Measurements from ENCODE around the gene CYFIP1. TPM values are rescaled to one million over a fixed set of nuclear protein-coding genes. Genes with fewer than 3 reads are reported as not detected.

CYFIP1 gene
- total and polyA plus RNA-seq, 7 experiments from 2014 or later = 0.40 to 37.8 (median 10.0) TPM

DNA sequence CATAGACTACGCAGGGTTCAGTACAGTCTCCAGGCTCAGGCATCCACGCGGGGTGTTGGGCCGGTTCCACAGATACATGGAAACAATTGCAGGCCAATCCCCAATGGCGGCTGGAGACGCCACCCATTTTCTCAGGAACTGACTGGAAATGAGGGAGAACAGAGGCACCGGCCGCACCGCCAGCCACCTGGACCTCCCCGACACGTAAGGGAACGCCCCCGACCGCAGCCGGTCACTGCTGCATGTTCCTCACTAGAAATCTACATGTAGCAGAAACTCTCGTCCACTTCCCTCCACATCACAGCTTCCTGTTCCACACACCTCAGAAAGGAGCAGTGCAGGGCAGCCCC is 29.2 kb downstream of the CYFIP1 start:
- POLR2A ChIA-PET = no interaction called here
- CTCF ChIA-PET = no interaction called here
- intact Hi-C loops (cut with micrococcal nuclease) = no loop called here
- Histone ChIP-seq H3K4me1 (ENCODE audit: control insufficient read depth in 2 of 2, insufficient read depth in 2 of 2, low read length in 2 of 2) (no peaks in the 10 kb centered on the region), H3K27me3 (ENCODE audit: control insufficient read depth in 2 of 2, insufficient read depth in 2 of 2, low read length in 2 of 2) (no peaks in the 10 kb centered on the region), H3K27ac (ENCODE audit: low read depth, low read length) (no peak overlapping the region), H3K36me3 (ENCODE audit: control insufficient read depth in 2 of 3, insufficient read depth in 3 of 3, low read length in 3 of 3) (no peaks in the 10 kb centered on the region), H3K9me3 (ENCODE audit: control insufficient read depth in 2 of 3, low read length in 3 of 3) (no peaks in the 10 kb centered on the region), H3K4me3 (ENCODE audit: low read length) (no peak overlapping the region)
- DNase-seq (no peak), ATAC-seq (no peak)
- Mint-ChIP-seq H3K4me3 (no peak overlapping the region), H3K27ac (no peak overlapping the region), H3K36me3 (peaks cover 0 to 4% (median 0%) of the 10 kb centered on the region in 5 donors), H3K27me3 (peaks cover 0 to 15% (median 4%) of the 10 kb centered on the region in 5 donors), H3K9me3 (no peaks in the 10 kb centered on the region), H3K4me1 (peaks cover 5 to 18% (median 13%) of the 10 kb centered on the region in 7 donors)

GRCh38 chr15:22950256-22950990 is 29.7 kb downstream of the CYFIP1 start:
- intact Hi-C loops (cut with micrococcal nuclease) = no loop called here
- H3K36me3 Mint-ChIP-seq = peaks cover 0 to 4% (median 0%) of the 10 kb centered on the region in 5 donors
- Histone ChIP-seq H3K4me1 (ENCODE audit: control insufficient read depth in 2 of 2, insufficient read depth in 2 of 2, low read length in 2 of 2) (no peaks in the 10 kb centered on the region), H3K27me3 (ENCODE audit: control insufficient read depth in 2 of 2, insufficient read depth in 2 of 2, low read length in 2 of 2) (no peaks in the 10 kb centered on the region), H3K9me3 (ENCODE audit: control insufficient read depth in 2 of 3, low read length in 3 of 3) (no peaks in the 10 kb centered on the region), H3K36me3 (ENCODE audit: control insufficient read depth in 2 of 3, insufficient read depth in 3 of 3, low read length in 3 of 3) (no peaks in the 10 kb centered on the region), H3K27ac (ENCODE audit: low read depth, low read length) (no peak overlapping the region), H3K4me3 (ENCODE audit: low read length) (no peak overlapping the region)
- H3K4me1 Mint-ChIP-seq = peaks cover 5 to 18% (median 13%) of the 10 kb centered on the region in 7 donors
- no peaks in the 10 kb centered on the region for H3K9me3 Mint-ChIP-seq
- no peak overlapping the region for H3K4me3 Mint-ChIP-seq
- CTCF ChIA-PET = no interaction called here
- DNase-seq = no peak
- H3K27me3 Mint-ChIP-seq = peaks cover 0 to 15% (median 4%) of the 10 kb centered on the region in 5 donors
- POLR2A ChIA-PET = no interaction called here
- peak overlapping the region in 1 of 9 donors; percentile 20 for H3K27ac Mint-ChIP-seq
- ATAC-seq = no peak

- Mint-ChIP-seq H3K9me3 (no peaks in the 10 kb centered on the region), H3K36me3 (peaks cover 0 to 4% (median 0%) of the 10 kb centered on the region in 5 donors), H3K27ac (peak overlapping the region in 1 of 9 donors; percentile 11), H3K27me3 (peaks cover 0 to 15% (median 4%) of the 10 kb centered on the region in 5 donors), H3K4me3 (peak overlapping the region in 7 of 10 donors; percentile 6 to 85 (median 38)), H3K4me1 (peaks cover 5 to 18% (median 13%) of the 10 kb centered on the region in 7 donors)
- POLR2A ChIA-PET = no interaction called here
- Histone ChIP-seq H3K27me3 (ENCODE audit: control insufficient read depth in 2 of 2, insufficient read depth in 2 of 2, low read length in 2 of 2) (no peaks in the 10 kb centered on the region), H3K36me3 (ENCODE audit: control insufficient read depth in 2 of 3, insufficient read depth in 3 of 3, low read length in 3 of 3) (no peaks in the 10 kb centered on the region), H3K9me3 (ENCODE audit: control insufficient read depth in 2 of 3, low read length in 3 of 3) (no peaks in the 10 kb centered on the region), H3K4me1 (ENCODE audit: control insufficient read depth in 2 of 2, insufficient read depth in 2 of 2, low read length in 2 of 2) (no peaks in the 10 kb centered on the region), H3K27ac (ENCODE audit: low read depth, low read length) (no peak overlapping the region), H3K4me3 (ENCODE audit: low read length) (no peak overlapping the region)
- DNase-seq (no peak), ATAC-seq (no peak)
- intact Hi-C loops (cut with micrococcal nuclease) = no loop called here
- CTCF ChIA-PET = no interaction called here
These were observed 31.1 kb downstream of the CYFIP1 start for GRCh38 chr15:22949074-22949547.

DNA sequence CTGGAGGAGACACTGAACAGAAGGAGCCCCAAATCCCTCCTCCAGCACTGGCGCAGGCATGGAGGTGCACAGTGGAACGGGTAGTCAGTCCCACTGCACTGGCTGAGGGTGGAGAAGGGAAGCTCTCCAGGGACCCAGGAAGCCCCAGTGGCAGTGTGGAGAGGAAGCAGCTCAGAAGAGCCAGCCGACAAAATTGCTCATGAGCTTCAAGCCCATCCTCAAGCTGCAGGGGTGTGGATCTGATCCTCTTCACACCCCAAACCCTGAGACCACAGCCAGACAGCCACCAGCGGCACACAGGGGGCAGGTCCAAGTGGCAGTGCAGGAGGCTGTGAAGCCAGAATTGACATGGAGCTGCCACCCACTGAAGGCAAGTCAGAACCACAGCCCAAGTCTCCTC is 32.1 kb downstream of the CYFIP1 start:
- H3K4me1 Mint-ChIP-seq = peaks cover 5 to 18% (median 13%) of the 10 kb centered on the region in 7 donors
- Histone ChIP-seq H3K27me3 (ENCODE audit: control insufficient read depth in 2 of 2, insufficient read depth in 2 of 2, low read length in 2 of 2) (no peaks in the 10 kb centered on the region), H3K9me3 (ENCODE audit: control insufficient read depth in 2 of 3, low read length in 3 of 3) (no peaks in the 10 kb centered on the region), H3K4me3 (ENCODE audit: low read length) (no peak overlapping the region), H3K4me1 (ENCODE audit: control insufficient read depth in 2 of 2, insufficient read depth in 2 of 2, low read length in 2 of 2) (no peaks in the 10 kb centered on the region), H3K36me3 (ENCODE audit: control insufficient read depth in 2 of 3, insufficient read depth in 3 of 3, low read length in 3 of 3) (no peaks in the 10 kb centered on the region), H3K27ac (ENCODE audit: low read depth, low read length) (no peak overlapping the region)
- H3K36me3 Mint-ChIP-seq = peaks cover 0 to 5% (median 0%) of the 10 kb centered on the region in 5 donors
- H3K27ac Mint-ChIP-seq = no peak overlapping the region
- ChIA-PET POLR2A (no interaction called here), CTCF (no interaction called here)
- ATAC-seq (no peak), DNase-seq (no peak)
- intact Hi-C loops (cut with micrococcal nuclease) = no loop called here
- peak overlapping the region in 1 of 10 donors; percentile 65 for H3K4me3 Mint-ChIP-seq
- peaks cover 0 to 15% (median 4%) of the 10 kb centered on the region in 5 donors for H3K27me3 Mint-ChIP-seq
- H3K9me3 Mint-ChIP-seq = no peaks in the 10 kb centered on the region

DNA sequence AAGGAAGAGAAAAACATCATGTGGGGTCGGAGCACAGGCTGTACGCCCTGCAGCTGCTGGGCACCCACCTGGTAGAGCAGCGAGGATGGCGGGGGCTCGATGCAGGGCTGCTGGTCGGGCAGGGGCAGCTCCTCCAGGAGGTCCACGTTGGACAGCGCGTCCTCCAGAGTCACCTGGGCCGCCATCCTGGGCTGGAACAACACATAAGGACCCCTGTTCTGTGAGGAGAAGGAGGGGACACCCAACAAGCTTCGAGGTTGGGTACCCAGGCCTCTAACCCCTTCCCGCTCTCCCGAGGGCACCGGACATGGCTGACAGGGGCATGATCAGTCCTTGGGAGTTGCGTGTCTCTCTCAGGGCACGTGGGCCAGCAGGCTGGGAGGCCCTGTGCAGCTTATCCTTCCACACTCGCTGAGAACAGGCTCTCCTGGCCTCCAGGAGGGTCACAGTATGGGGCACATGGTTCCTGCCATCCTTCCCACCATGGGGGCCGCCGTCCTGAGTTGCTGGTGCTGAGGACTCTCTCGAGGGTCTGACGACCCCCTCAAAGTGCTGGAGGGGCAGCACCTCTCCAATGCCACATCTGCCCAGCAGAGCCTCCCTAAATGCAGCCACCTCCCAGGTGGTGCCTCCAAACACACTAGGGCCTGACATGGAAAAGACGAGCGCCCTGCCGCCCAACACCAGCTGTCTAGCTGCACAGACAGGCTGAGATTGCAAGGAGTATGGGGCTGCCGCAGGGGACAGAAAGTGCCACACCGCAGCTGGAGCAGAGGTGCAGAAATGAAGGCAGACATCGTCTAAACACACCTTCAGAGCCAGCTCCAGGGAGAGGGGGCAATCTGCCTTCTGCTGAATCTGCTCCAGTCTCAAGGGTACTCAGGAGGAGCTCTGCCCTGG is 32.8 kb downstream of the CYFIP1 start:
- ATAC-seq (no peak), DNase-seq (no peak)
- H3K4me3 ChIP-seq (ENCODE audit: low read length) = no peak overlapping the region
- Mint-ChIP-seq H3K27ac (no peak overlapping the region), H3K9me3 (no peaks in the 10 kb centered on the region), H3K27me3 (peaks cover 0 to 15% (median 4%) of the 10 kb centered on the region in 5 donors), H3K4me3 (no peak overlapping the region), H3K4me1 (peaks cover 5 to 18% (median 13%) of the 10 kb centered on the region in 7 donors), H3K36me3 (peaks cover 0 to 5% (median 0%) of the 10 kb centered on the region in 5 donors)
- CTCF ChIA-PET = no interaction called here
- no peaks in the 10 kb centered on the region for H3K27me3 ChIP-seq (ENCODE audit: control insufficient read depth in 2 of 2, insufficient read depth in 2 of 2, low read length in 2 of 2)
- no peak overlapping the region for H3K27ac ChIP-seq (ENCODE audit: low read depth, low read length)
- no peaks in the 10 kb centered on the region for H3K4me1 ChIP-seq (ENCODE audit: control insufficient read depth in 2 of 2, insufficient read depth in 2 of 2, low read length in 2 of 2)
- H3K9me3 ChIP-seq (ENCODE audit: control insufficient read depth in 2 of 3, low read length in 3 of 3) = no peaks in the 10 kb centered on the region
- intact Hi-C loops (cut with micrococcal nuclease) = no loop called here
- POLR2A ChIA-PET = no interaction called here
- H3K36me3 ChIP-seq (ENCODE audit: control insufficient read depth in 2 of 3, insufficient read depth in 3 of 3, low read length in 3 of 3) = no peaks in the 10 kb centered on the region

DNA sequence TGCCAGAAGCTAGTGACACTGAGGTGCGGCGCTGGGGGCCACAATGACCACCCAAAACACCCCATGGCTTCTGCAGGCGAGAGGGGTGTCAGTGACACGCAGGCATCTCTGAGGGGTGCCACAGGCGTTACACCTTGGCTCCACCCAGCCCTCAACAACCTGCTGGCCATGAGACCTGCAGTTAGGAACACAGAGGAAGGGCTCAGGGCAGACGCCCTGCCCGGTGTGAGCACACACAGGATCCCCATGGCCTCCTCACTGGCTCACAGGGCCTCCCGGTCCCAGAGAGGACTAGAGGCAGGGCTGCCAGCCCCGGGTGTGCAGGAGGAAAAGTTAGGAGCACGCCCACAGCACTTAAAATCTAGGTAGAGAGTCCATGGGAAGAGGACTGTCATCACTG is 35.1 kb downstream of the CYFIP1 start:
- DNase-seq = no peak
- Mint-ChIP-seq H3K9me3 (no peaks in the 10 kb centered on the region), H3K4me1 (peaks cover 5 to 13% (median 12%) of the 10 kb centered on the region in 7 donors), H3K4me3 (no peak overlapping the region), H3K27me3 (peaks cover 0 to 15% (median 4%) of the 10 kb centered on the region in 5 donors), H3K27ac (no peak overlapping the region), H3K36me3 (peaks cover 0 to 5% (median 0%) of the 10 kb centered on the region in 5 donors)
- H3K36me3 ChIP-seq (ENCODE audit: control insufficient read depth in 2 of 3, insufficient read depth in 3 of 3, low read length in 3 of 3) = no peaks in the 10 kb centered on the region
- no peaks in the 10 kb centered on the region for H3K4me1 ChIP-seq (ENCODE audit: control insufficient read depth in 2 of 2, insufficient read depth in 2 of 2, low read length in 2 of 2)
- ATAC-seq = no peak
- ChIA-PET CTCF (no interaction called here), POLR2A (no interaction called here)
- H3K27ac ChIP-seq (ENCODE audit: low read depth, low read length) = no peak overlapping the region
- intact Hi-C loops (cut with micrococcal nuclease) = no loop called here
- no peaks in the 10 kb centered on the region for H3K27me3 ChIP-seq (ENCODE audit: control insufficient read depth in 2 of 2, insufficient read depth in 2 of 2, low read length in 2 of 2)
- H3K4me3 ChIP-seq (ENCODE audit: low read length) = no peak overlapping the region
- H3K9me3 ChIP-seq (ENCODE audit: control insufficient read depth in 2 of 3, low read length in 3 of 3) = no peaks in the 10 kb centered on the region

All from naive thymus-derived CD4-positive, alpha-beta T cell (primary cell).